DMS 273 (cell line): ENCODE results near the gene DNAH1.
A peak's percentile ranks its signal among the peaks of the same experiment; 100 is the strongest.

Experiments
- DNase-seq: peaks from one replicate; lab custom pipeline; 2025; ENCODE audit not compliant: unreplicated experiment; lab: John Stamatoyannopoulos, UW

The DNAH1 gene

GRCh38 chr3:52290596-52291507 lies 25.3 kb upstream of the DNAH1 start:
- DNase-seq: no peak

- peak; percentile 46 for DNase-seq
Observed at GRCh38 chr3:52291508-52292181, 24.5 kb upstream of the DNAH1 start.

GRCh38 chr3:52292247-52293065 lies 23.7 kb upstream of the DNAH1 start:
- no peak for DNase-seq

- DNase-seq: no peak
Observed at GRCh38 chr3:52293491-52294319, 22.4 kb upstream of the DNAH1 start.

GRCh38 chr3:52294320-52295150 lies 21.6 kb upstream of the DNAH1 start:
- no peak for DNase-seq

GRCh38 chr3:52295671-52296208 lies 20.4 kb upstream of the DNAH1 start:
- DNase-seq: no peak

- DNase-seq: peak; percentile 15
Observed at GRCh38 chr3:52297242-52298148, 18.6 kb upstream of the DNAH1 start.

GRCh38 chr3:52298149-52299098 lies 17.7 kb upstream of the DNAH1 start:
- no peak for DNase-seq

GRCh38 chr3:52299247-52299878 lies 16.8 kb upstream of the DNAH1 start:
- DNase-seq: no peak

GRCh38 chr3:52299879-52300611 lies 16.1 kb upstream of the DNAH1 start:
- DNase-seq: peak; percentile 74

- DNase-seq: peak; percentile 8
Observed at GRCh38 chr3:52302426-52303145, 13.5 kb upstream of the DNAH1 start.

- DNase-seq: no peak
Observed at GRCh38 chr3:52303811-52304210, 12.3 kb upstream of the DNAH1 start.

GRCh38 chr3:52305926-52306325 lies 10.2 kb upstream of the DNAH1 start:
- DNase-seq: no peak

- DNase-seq: no peak
Observed at GRCh38 chr3:52306978-52307377, 9.1 kb upstream of the DNAH1 start.

- no peak for DNase-seq
Observed at GRCh38 chr3:52308308-52308707, 7.8 kb upstream of the DNAH1 start.
